Thyroid gland (tissue), 4 donors: Measurements from ENCODE around the gene TMPRSS6. TPM values are rescaled to one million over a fixed set of nuclear protein-coding genes. Genes with fewer than 3 reads are reported as not detected.

Experiments used
- DNase-seq, 2 donors: peaks; one replicate each; pipeline ENCODE4 v3.0.0-alpha.2; 2019
- H3K27ac ChIP-seq, 3 donors: fragments of 200-600 bp; sonication (generic); 1 replicate in 2 of 3; 2 replicates in 1 of 3; pipeline ENCODE4 v1.5.1; 2016 to 2019; ENCODE audit warnings: mild to moderate bottlenecking in 1 of 3, moderate library complexity in 1 of 3
- H3K27me3 ChIP-seq: fragments of 200-600 bp; sonication (generic); one replicate; pipeline ENCODE4 v1.5.1; 2019
- H3K36me3 ChIP-seq, 2 donors: fragments of 200-600 bp; sonication (generic); one replicate each; pipeline ENCODE4 v1.5.1; 2016 to 2019
- H3K4me1 ChIP-seq, 2 donors: fragments of 200-600 bp; sonication (generic); one replicate each; pipeline ENCODE4 v1.5.1; 2017 to 2019
- H3K4me3 ChIP-seq, 3 donors: fragments of 200-600 bp; sonication (generic); replicated peaks in 1 of 3; 1 replicate in 2 of 3; 2 replicates in 1 of 3; pipeline ENCODE4 v1.5.1; 2016; ENCODE audit warnings: mild to moderate bottlenecking in 1 of 3
- H3K9me3 ChIP-seq: fragments of 200-600 bp; sonication (generic); one replicate; pipeline ENCODE4 v1.5.1; 2017
- CTCF ChIP-seq, 6 experiments: fragments of 200-600 bp in 3 of 6; fragments of 450-650 bp in 3 of 6; sonication (generic) in 3 of 6; IDR thresholded peaks; one replicate each; pipeline ENCODE4 v1.5.1; 2016 to 2019; ENCODE audit warnings: antibody characterized with exemption in 6 of 6, mild to moderate bottlenecking in 2 of 6, inconsistent platforms in 1 of 6, moderate library complexity in 1 of 6
- POLR2A ChIP-seq, 2 donors: fragments of 450-650 bp; IDR thresholded peaks; one replicate each; pipeline ENCODE4 v1.6.1; 2017; ENCODE audit warnings: antibody characterized with exemption in 2 of 2, mild to moderate bottlenecking in 2 of 2, moderate library complexity in 1 of 2
- whole genome bisulfite sequencing, 2 donors: methylation state at CpG; one replicate each; pipeline ENCODE4 v1.1.5; 2017; 5-methylcytosine and 5-hydroxymethylcytosine counted together
- intact Hi-C: fragments of 100-400 bp; cut with DNase I; formaldehyde crosslinking; loops from one replicate; pipeline ENCODE4 v1.15.1; 2023
- total RNA-seq, 4 donors: library from RNA; depleted of rRNA; stranded (reverse); fragments of >200 nt; gene quantifications; one replicate each; pipeline ENCODE4 v1.2.3, GENCODE V29; 2016

The TMPRSS6 gene
- total RNA-seq, 4 donors from 2014 or later = 0.50 TPM; not detected in 3

GRCh38 chr22:37127350-37127878 is 17.9 kb upstream of the TMPRSS6 start:
- no peaks in the 10 kb centered on the region for H3K36me3 ChIP-seq
- no peak overlapping the region for H3K4me3 ChIP-seq
- no peaks in the 10 kb centered on the region for H3K27me3 ChIP-seq
- no peak overlapping the region for H3K27ac ChIP-seq
- DNase-seq = no peak
- 61 to 64% methylated on average over 14 of the region's 14 CpGs for WGBS, 2 donors
- no peaks in the 10 kb centered on the region for H3K9me3 ChIP-seq
- intact Hi-C loops = no loop called here
- TF ChIP-seq POLR2A (IDR thresholded peaks at IDR 0.05) = no peak
- TF ChIP-seq CTCF (IDR thresholded peaks at IDR 0.05) = no peak
- H3K4me1 ChIP-seq = peaks cover 2 to 12% of the 10 kb centered on the region in 2 donors

GRCh38 chr22:37126882-37127281 is 17.4 kb upstream of the TMPRSS6 start:
- no peaks in the 10 kb centered on the region for H3K36me3 ChIP-seq
- no peaks in the 10 kb centered on the region for H3K9me3 ChIP-seq
- peaks cover 7 to 17% of the 10 kb centered on the region in 2 donors for H3K4me1 ChIP-seq
- DNase-seq = no peak
- WGBS, 2 donors = 92 to 95% methylated on average over 3 to 5 of the region's 5 CpGs
- TF ChIP-seq POLR2A (IDR thresholded peaks at IDR 0.05) (no peak), CTCF (IDR thresholded peaks at IDR 0.05) (no peak)
- intact Hi-C loops = no loop called here
- H3K27me3 ChIP-seq = no peaks in the 10 kb centered on the region
- no peak overlapping the region for H3K4me3 ChIP-seq
- H3K27ac ChIP-seq = no peak overlapping the region

- Histone ChIP-seq H3K27ac (no peak overlapping the region), H3K27me3 (no peaks in the 10 kb centered on the region), H3K36me3 (no peaks in the 10 kb centered on the region), H3K4me3 (no peak overlapping the region), H3K4me1 (peaks cover 9 to 22% of the 10 kb centered on the region in 2 donors), H3K9me3 (no peaks in the 10 kb centered on the region)
- intact Hi-C loops = no loop called here
- TF ChIP-seq POLR2A (IDR thresholded peaks at IDR 0.05) (no peak), CTCF (IDR thresholded peaks at IDR 0.05) (no peak)
- WGBS, 2 donors = 78 to 85% methylated on average over 6 to 7 of the region's 7 CpGs
- DNase-seq = no peak
Measured at GRCh38 chr22:37126383-37126782, 16.9 kb upstream of the TMPRSS6 start.

- peaks cover 9 to 22% of the 10 kb centered on the region in 2 donors for H3K4me1 ChIP-seq
- peak overlapping the region in 1 of 3 donors; percentile 71 for H3K27ac ChIP-seq
- TF ChIP-seq CTCF (IDR thresholded peaks at IDR 0.05) (no peak), POLR2A (IDR thresholded peaks at IDR 0.05) (no peak)
- intact Hi-C loops = no loop called here
- H3K4me3 ChIP-seq = no peak overlapping the region
- no peaks in the 10 kb centered on the region for H3K9me3 ChIP-seq
- no peaks in the 10 kb centered on the region for H3K27me3 ChIP-seq
- WGBS, 2 donors = 85 to 95% methylated on average over 7 of the region's 7 CpGs
- H3K36me3 ChIP-seq = no peaks in the 10 kb centered on the region
- DNase-seq = no peak
Measured at GRCh38 chr22:37123649-37124048, 14.1 kb upstream of the TMPRSS6 start.

GRCh38 chr22:37122598-37123180 is 13.2 kb upstream of the TMPRSS6 start:
- DNase-seq = peak; percentile 73 to 85
- Histone ChIP-seq H3K4me1 (peaks cover 9 to 22% of the 10 kb centered on the region in 2 donors), H3K36me3 (no peaks in the 10 kb centered on the region), H3K4me3 (no peak overlapping the region), H3K9me3 (no peaks in the 10 kb centered on the region), H3K27me3 (no peaks in the 10 kb centered on the region), H3K27ac (peak overlapping the region in 2 of 3 donors; percentile 50 to 71)
- peak in 1 of 6 experiments; percentile 2 for TF ChIP-seq CTCF (IDR thresholded peaks at IDR 0.05)
- no peak for TF ChIP-seq POLR2A (IDR thresholded peaks at IDR 0.05)
- intact Hi-C loops = no loop called here
- WGBS, 2 donors = 30 to 34% methylated on average over 3 of the region's 3 CpGs
